ENCODE results near the gene CNNM3. TPM values are rescaled to one million over a fixed set of nuclear protein-coding genes. Genes with fewer than 3 reads are reported as not detected.

The CNNM3 gene
- total RNA-seq, 2 experiments from 2014 or later: 16.3 to 22.2 TPM

GRCh38 chr2:96869822-96870625 is 54.0 kb downstream of the CNNM3 start, which contains the start of gene SEMA4C:
SEMA4C (minus strand) TSS chr2:96870080; CDS start chr2:96867886, 2,194 bp downstream.
- Mint-ChIP-seq H3K27ac (peak within 1 kb of the TSS; percentile 54), H3K27me3 (peaks cover 2% of the 10 kb centered on the region), H3K4me1 (ENCODE audit: low read depth) (peaks cover 48% of the 10 kb centered on the region), H3K36me3 (peaks cover 3% of the 10 kb centered on the region), H3K4me3 (peak within 1 kb of the TSS; percentile 74), H3K9me3 (no peaks in the 10 kb centered on the region)
- intact Hi-C loops (cut with micrococcal nuclease): loop anchor here (2.0 to 5.0 kb wide), 2 partner anchors 42 to 93 kb away; no protein-coding TSS in a partner anchor
- ChIA-PET POLR2A (interaction anchor here (1.3 to 2.1 kb wide), 2 partner anchors 12 kb away, joined by 6 to 21 read pairs; partner anchors contain the start of gene ANKRD39), CTCF (interaction anchor here (1.2 to 8.3 kb wide), 7 partner anchors 10 to 243 kb away, joined by 3 to 72 read pairs (median 7); partner anchors contain the start of genes ANKRD36 and ANKRD39)
- DNase-seq: peak; percentile 51

- Mint-ChIP-seq H3K27ac (peak overlapping the region; percentile 49), H3K36me3 (no peaks in the 10 kb centered on the region), H3K27me3 (peaks cover 2% of the 10 kb centered on the region), H3K9me3 (no peaks in the 10 kb centered on the region), H3K4me3 (peak overlapping the region; percentile 74), H3K4me1 (ENCODE audit: low read depth) (peaks cover 52% of the 10 kb centered on the region)
- intact Hi-C loops (cut with micrococcal nuclease): loop anchor here (2.0 to 5.0 kb wide), 2 partner anchors 42 to 92 kb away; no protein-coding TSS in a partner anchor
- DNase-seq: peak; percentile 75
- ChIA-PET POLR2A (interaction anchor here (1.3 kb wide), 1 partner anchor 13 kb away, joined by 6 read pairs; the partner anchor contains the start of gene ANKRD39), CTCF (interaction anchor here (1.2 to 8.3 kb wide), 4 partner anchors 13 to 243 kb away, joined by 3 to 72 read pairs (median 9); partner anchors contain the start of genes ANKRD36 and ANKRD39)
Measured at GRCh38 chr2:96870626-96871255, 54.7 kb downstream of the CNNM3 start.

- Mint-ChIP-seq H3K27me3 (peaks cover 2% of the 10 kb centered on the region), H3K4me3 (no peak overlapping the region), H3K9me3 (no peaks in the 10 kb centered on the region), H3K4me1 (ENCODE audit: low read depth) (peaks cover 47% of the 10 kb centered on the region), H3K36me3 (no peaks in the 10 kb centered on the region), H3K27ac (peak overlapping the region; percentile 28)
- intact Hi-C loops (cut with micrococcal nuclease): loop anchor here (5.0 kb wide), 1 partner anchor 40 kb away; no protein-coding TSS in a partner anchor
- ChIA-PET POLR2A (no interaction called here), CTCF (interaction anchor here (0.9 to 8.3 kb wide), 5 partner anchors 15 to 239 kb away, joined by 3 to 72 read pairs (median 8); partner anchors contain the start of gene ANKRD39)
- DNase-seq: peak; percentile 31
Measured at GRCh38 chr2:96872591-96873349, 56.7 kb downstream of the CNNM3 start.

GRCh38 chr2:96873651-96874096 is 57.6 kb downstream of the CNNM3 start:
- intact Hi-C loops (cut with micrococcal nuclease): loop anchor here (2.0 to 5.0 kb wide), 2 partner anchors 15 to 39 kb away; partner anchors contain the start of gene ANKRD39
- H3K9me3 Mint-ChIP-seq: no peaks in the 10 kb centered on the region
- H3K27me3 Mint-ChIP-seq: peaks cover 2% of the 10 kb centered on the region
- peaks cover 47% of the 10 kb centered on the region for H3K4me1 Mint-ChIP-seq (ENCODE audit: low read depth)
- H3K4me3 Mint-ChIP-seq: no peak overlapping the region
- CTCF ChIA-PET: interaction anchor here (0.9 to 8.3 kb wide), 5 partner anchors 16 to 238 kb away, joined by 3 to 72 read pairs (median 3); partner anchors contain the start of gene ANKRD39
- no peak for DNase-seq
- H3K27ac Mint-ChIP-seq: no peak overlapping the region
- POLR2A ChIA-PET: interaction anchor here (0.6 kb wide), 1 partner anchor 548 kb away, joined by 3 read pairs; the partner anchor contains the start of gene ITPRIPL1
- H3K36me3 Mint-ChIP-seq: no peaks in the 10 kb centered on the region

GRCh38 chr2:96874198-96874831 is 58.2 kb downstream of the CNNM3 start:
- peaks cover 47% of the 10 kb centered on the region for H3K4me1 Mint-ChIP-seq (ENCODE audit: low read depth)
- no peaks in the 10 kb centered on the region for H3K36me3 Mint-ChIP-seq
- H3K9me3 Mint-ChIP-seq: no peaks in the 10 kb centered on the region
- CTCF ChIA-PET: interaction anchor here (1.1 to 8.3 kb wide), 5 partner anchors 16 to 125 kb away, joined by 3 to 72 read pairs (median 3); partner anchors contain the start of gene ANKRD39
- intact Hi-C loops (cut with micrococcal nuclease): loop anchor here (2.0 to 5.0 kb wide), 2 partner anchors 16 to 38 kb away; partner anchors contain the start of gene ANKRD39
- H3K27me3 Mint-ChIP-seq: peaks cover 2% of the 10 kb centered on the region
- H3K27ac Mint-ChIP-seq: peak overlapping the region; percentile 69
- H3K4me3 Mint-ChIP-seq: no peak overlapping the region
- POLR2A ChIA-PET: interaction anchor here (0.6 to 1.4 kb wide), 2 partner anchors 16 to 549 kb away, joined by 3 to 4 read pairs; partner anchors contain the start of gene ITPRIPL1
- peak; percentile 51 for DNase-seq

- intact Hi-C loops (cut with micrococcal nuclease): loop anchor here (2.0 kb wide), 1 partner anchor 17 kb away; the partner anchor contains the start of gene ANKRD39
- Mint-ChIP-seq H3K27ac (no peak overlapping the region), H3K9me3 (no peaks in the 10 kb centered on the region), H3K27me3 (peaks cover 2% of the 10 kb centered on the region), H3K4me3 (no peak overlapping the region), H3K36me3 (no peaks in the 10 kb centered on the region), H3K4me1 (ENCODE audit: low read depth) (peaks cover 43% of the 10 kb centered on the region)
- ChIA-PET POLR2A (interaction anchor here (1.4 kb wide), 1 partner anchor 17 kb away, joined by 4 read pairs; no protein-coding TSS in a partner anchor), CTCF (interaction anchor here (1.0 to 1.1 kb wide), 2 partner anchors 15 to 78 kb away, joined by 3 read pairs; no protein-coding TSS in a partner anchor)
- DNase-seq: no peak
Measured at GRCh38 chr2:96875498-96876268, 59.6 kb downstream of the CNNM3 start.

- ChIA-PET POLR2A (no interaction called here), CTCF (no interaction called here)
- no peaks in the 10 kb centered on the region for H3K9me3 Mint-ChIP-seq
- no peak overlapping the region for H3K27ac Mint-ChIP-seq
- peaks cover 40% of the 10 kb centered on the region for H3K4me1 Mint-ChIP-seq (ENCODE audit: low read depth)
- no peak for DNase-seq
- no peaks in the 10 kb centered on the region for H3K36me3 Mint-ChIP-seq
- intact Hi-C loops (cut with micrococcal nuclease): no loop called here
- H3K27me3 Mint-ChIP-seq: no peaks in the 10 kb centered on the region
- H3K4me3 Mint-ChIP-seq: no peak overlapping the region
Measured at GRCh38 chr2:96876269-96877041, 60.4 kb downstream of the CNNM3 start.

- intact Hi-C loops (cut with micrococcal nuclease): no loop called here
- no peak for DNase-seq
- CTCF ChIA-PET: no interaction called here
- Mint-ChIP-seq H3K4me1 (ENCODE audit: low read depth) (peaks cover 40% of the 10 kb centered on the region), H3K4me3 (no peak overlapping the region), H3K36me3 (no peaks in the 10 kb centered on the region), H3K27ac (no peak overlapping the region), H3K27me3 (no peaks in the 10 kb centered on the region), H3K9me3 (no peaks in the 10 kb centered on the region)
- POLR2A ChIA-PET: no interaction called here
Measured at GRCh38 chr2:96877042-96877451, 61.0 kb downstream of the CNNM3 start.

GRCh38 chr2:96877631-96878092 is 61.6 kb downstream of the CNNM3 start:
- no peak for DNase-seq
- no peaks in the 10 kb centered on the region for H3K27me3 Mint-ChIP-seq
- no peak overlapping the region for H3K27ac Mint-ChIP-seq
- intact Hi-C loops (cut with micrococcal nuclease): no loop called here
- ChIA-PET POLR2A (interaction anchor here (1.0 kb wide), 1 partner anchor 19 kb away, joined by 3 read pairs; the partner anchor contains the start of gene ANKRD39), CTCF (no interaction called here)
- H3K36me3 Mint-ChIP-seq: no peaks in the 10 kb centered on the region
- peaks cover 34% of the 10 kb centered on the region for H3K4me1 Mint-ChIP-seq (ENCODE audit: low read depth)
- no peaks in the 10 kb centered on the region for H3K9me3 Mint-ChIP-seq
- no peak overlapping the region for H3K4me3 Mint-ChIP-seq

All from activated CD4-positive, alpha-beta memory T cell treated with anti-CD3 and anti-CD28 coated beads for 36 hours (primary cell).